DMS114 treated with DMSO at 0.1 percent for 48 hours (cell line): Measurements from ENCODE around the gene CCDC141.
"Not testable (repeated sequence)": the region's sequence is repeated elsewhere in the genome, so short reads cannot be mapped to it uniquely, and the experiment has no call there.

ENCODE experiments used
- DNase-seq: peaks from one replicate; lab custom pipeline; 2025; ENCODE audit not compliant: unreplicated experiment; lab: John Stamatoyannopoulos, UW

Gene CCDC141

GRCh38 chr2:179049546-179050311, at the start of gene CCDC141:
Gene CCDC141 (minus strand): TSS chr2:179050137. CDS start chr2:179049941, 196 bp downstream.
- DNase-seq, result no peak

DNA sequence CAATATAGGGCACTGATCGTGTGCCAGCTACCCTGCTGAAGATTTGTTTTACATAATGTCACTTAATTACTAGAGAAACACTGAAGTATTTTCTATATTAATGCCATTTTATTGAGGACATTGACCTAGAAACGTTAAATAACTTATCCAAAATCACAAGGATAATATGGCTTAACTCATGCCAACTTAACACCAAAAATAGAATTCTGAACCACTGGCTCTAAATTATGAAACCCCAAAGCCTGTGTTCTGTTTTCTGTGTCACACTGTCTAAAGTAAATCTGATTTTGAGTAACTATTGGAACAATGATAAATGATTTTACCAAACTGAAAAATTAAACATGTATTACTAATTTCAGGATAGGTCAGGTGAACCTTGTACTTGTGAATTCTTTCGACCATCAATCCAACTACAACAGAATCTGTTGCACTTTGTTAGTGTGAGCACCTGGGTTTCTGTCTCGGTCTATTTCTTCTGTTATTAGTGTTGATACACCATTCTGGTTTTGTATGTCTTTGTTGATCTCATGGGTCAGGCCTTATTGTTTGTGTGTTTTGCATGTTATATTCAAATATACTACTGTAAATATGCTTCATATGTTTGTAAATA, 48.2 kb upstream of the CCDC141 start:
- no peak for DNase-seq

DNA sequence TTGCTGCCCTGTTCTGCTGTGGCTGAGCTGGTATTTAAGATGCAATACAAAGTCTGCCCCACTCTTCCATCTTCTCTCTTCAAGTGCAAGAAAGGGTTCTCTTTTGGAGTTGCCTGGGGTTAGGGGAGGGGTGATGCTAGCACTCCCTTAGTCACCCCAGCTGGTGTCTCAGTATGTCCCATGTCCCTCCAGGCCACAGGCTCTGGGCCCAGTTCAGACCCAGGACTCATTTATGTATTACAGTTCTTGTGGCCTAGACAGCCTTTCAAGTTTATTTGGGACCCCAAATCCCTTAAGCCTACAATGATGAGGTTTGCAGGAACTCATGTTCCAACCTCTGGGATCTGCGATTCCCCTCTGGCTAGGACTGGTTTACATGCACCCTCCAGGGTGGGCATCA, 47.2 kb upstream of the CCDC141 start:
- DNase-seq, result no peak

DNA sequence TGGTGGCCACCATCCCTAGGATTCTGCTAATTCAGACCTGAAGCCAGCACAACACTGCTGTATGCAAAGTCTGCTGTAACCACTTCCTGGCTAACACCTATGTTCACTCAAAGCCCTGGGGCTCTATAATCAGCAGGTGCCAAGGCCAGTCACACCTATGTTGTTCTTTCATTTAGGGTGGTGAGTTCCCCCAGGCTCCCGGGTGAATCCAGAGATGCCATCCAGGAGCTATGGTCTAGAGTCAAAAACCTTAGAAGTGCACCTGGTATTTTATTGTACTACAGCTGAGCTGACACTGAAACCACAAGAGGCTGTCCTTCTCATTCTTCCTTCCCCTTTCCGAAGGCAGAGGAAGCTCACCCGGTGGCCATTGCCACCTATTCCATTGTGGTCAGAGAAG, 46.2 kb upstream of the CCDC141 start:
- no peak for DNase-seq

GRCh38 chr2:179092912-179093311, 43.0 kb upstream of the CCDC141 start:
- not testable (repeated sequence) for DNase-seq

GRCh38 chr2:179082697-179083096, 32.8 kb upstream of the CCDC141 start:
- DNase-seq, result no peak

DNA sequence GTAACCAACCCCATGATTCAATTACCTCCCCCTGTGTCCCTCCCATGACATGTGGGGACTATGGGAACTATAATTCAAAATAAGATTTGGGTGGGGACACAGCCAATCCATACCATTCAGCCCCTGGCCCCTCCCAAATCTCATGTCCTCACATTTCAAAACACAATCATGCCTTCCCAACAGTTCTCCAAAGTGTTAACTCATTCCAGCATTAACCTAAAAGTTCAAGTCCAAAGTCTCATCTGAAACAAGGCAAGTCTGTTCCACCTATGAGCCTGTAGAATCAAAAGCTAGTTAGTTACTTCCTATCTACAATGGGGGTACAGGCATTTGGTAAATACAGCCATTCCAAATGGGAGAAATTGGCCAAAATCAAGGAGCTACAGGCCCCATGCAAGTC, 32.0 kb upstream of the CCDC141 start:
- no peak for DNase-seq

DNA sequence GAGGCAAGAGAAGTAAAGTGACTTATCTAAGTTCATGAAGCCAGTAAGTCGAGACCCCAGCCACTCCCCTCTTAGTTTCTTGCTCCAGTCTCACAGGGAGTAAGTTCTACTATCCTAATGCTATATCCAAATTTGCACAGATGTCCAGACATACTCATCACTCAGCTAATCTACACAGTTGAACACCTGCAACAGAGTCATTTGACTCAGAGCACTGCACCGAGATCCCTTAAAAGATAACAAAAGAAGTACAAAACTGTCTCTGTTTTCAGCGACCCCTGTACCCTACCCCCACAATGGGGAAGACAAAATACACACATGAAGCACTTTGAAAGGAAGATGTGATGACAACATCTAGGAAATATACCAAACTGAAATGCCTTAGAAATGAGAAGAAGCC, 22.6 kb upstream of the CCDC141 start:
- no peak for DNase-seq

GRCh38 chr2:179071810-179072355, 21.9 kb upstream of the CCDC141 start:
- DNase-seq, result no peak

GRCh38 chr2:179070895-179071294, 21.0 kb upstream of the CCDC141 start:
- DNase-seq, result no peak

- DNase-seq, result no peak
These were observed 19.7 kb upstream of the CCDC141 start for GRCh38 chr2:179069685-179070084.

- DNase-seq, result no peak
These were observed 19.2 kb upstream of the CCDC141 start for GRCh38 chr2:179068991-179069643.

DNA sequence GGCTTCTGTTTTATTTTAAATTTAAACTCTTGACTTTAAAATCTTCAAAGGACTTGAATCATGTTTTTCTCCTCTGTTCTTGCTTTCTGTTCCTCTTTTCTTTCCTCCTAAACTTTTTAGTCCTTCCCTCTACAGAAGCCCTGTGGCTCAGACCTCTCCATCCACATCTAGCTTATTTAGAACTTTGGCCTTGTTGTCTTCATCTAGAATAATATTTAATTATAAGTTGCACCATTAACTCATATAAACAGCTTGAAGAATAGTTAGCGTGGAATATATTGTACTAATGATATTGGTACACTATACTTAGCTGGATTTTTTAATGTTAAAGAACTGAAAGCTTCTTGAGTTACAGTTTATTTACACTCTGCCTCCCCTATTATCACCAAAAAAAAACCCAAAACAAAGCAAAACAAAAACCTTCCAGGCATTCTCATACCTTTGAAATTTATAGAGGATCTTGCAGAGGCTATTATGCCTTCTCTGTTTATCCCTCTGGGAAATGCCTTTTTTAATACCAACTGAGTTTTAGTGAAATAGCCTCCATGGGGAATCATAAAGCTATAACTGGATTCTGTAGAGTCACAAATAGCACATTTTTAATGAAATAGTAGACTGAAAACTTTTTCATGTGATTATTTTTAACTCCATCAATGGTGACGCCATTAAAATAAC, 9.2 kb upstream of the CCDC141 start:
- no peak for DNase-seq

- no peak for DNase-seq
These were observed 7.8 kb upstream of the CCDC141 start for GRCh38 chr2:179057737-179058136.

DNA sequence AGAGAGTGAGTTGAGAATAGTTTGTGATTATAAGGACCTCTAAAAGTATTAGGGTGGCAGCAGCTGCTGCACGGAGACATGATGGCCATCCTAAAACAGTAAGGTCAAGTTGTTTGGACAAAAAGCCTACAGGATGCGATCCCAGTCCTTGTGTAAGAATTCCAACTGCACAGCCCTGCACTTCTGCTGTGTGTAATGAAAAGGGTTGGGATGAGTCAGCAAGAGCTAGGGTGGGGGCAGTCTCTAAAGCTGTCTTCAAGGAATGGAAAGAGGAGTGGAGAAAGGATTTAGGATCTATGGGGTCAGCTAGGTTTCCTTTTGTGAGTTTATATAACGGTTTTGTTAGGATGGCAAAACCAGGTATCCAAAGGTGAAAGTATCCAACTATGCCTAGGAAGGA, 3.6 kb upstream of the CCDC141 start:
- not testable (repeated sequence) for DNase-seq

- no peak for DNase-seq
These were observed 1.3 kb upstream of the CCDC141 start for GRCh38 chr2:179051250-179051649.

GRCh38 chr2:179050755-179051154, 818 bp upstream of the CCDC141 start:
- no peak for DNase-seq

- DNase-seq, result no peak
These were observed 763 bp downstream of the CCDC141 start for GRCh38 chr2:179049203-179049545.

- DNase-seq, result no peak
These were observed 1.8 kb downstream of the CCDC141 start for GRCh38 chr2:179048099-179048498.

DNA sequence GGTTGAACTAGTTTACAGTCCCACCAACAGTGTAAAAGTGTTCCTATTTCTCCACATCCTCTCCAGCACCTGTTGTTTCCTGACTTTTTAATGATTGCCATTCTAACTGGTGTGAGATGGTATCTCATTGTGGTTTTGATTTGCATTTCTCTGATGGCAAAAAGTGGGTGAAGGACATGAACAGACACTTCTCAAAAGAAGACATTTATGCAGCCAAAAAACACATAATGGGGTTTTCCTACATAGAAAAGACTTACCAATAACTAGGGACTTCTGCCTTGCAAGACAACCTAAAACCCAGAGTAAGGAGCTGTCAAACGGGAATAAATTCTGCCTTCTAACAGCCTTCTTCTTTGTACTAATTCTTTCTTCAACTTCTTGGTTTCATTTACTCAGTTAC, 4.3 kb downstream of the CCDC141 start:
- not testable (repeated sequence) for DNase-seq

- no peak for DNase-seq
These were observed 5.4 kb downstream of the CCDC141 start for GRCh38 chr2:179044500-179044899.
